Neural cell (in vitro differentiated cells): ENCODE measurements around the gene GPR18. TPM values are rescaled to one million over a fixed set of nuclear protein-coding genes. Genes with fewer than 3 reads are reported as not detected.

Experiments
- H2AFZ ChIP-seq: fragments of 200-600, 300-800 bp; sonication (generic), shearing (Covaris generic); 2 replicates; pipeline ENCODE4 v1.6.0; 2014; ENCODE audit warnings: low read depth, mild to moderate bottlenecking, antibody characterized with exemption, low read length, moderate library complexity
- H3F3A ChIP-seq: fragments of 200-600 bp; shearing (Covaris generic); 2 replicates; pipeline ENCODE4 v1.6.1; 2016; ENCODE audit warnings: mild to moderate bottlenecking, moderate library complexity, mixed read lengths, antibody characterized with exemption, low read length; ENCODE audit not compliant: insufficient read depth, poor library complexity, severe bottlenecking
- H3K27ac ChIP-seq: fragments of 200-600, 300-800 bp; sonication (generic), shearing (Covaris generic); 2 replicates; pipeline ENCODE4 v1.5.1; 2014; ENCODE audit warnings: mild to moderate bottlenecking, low read length, moderate library complexity
- H3K27me3 ChIP-seq: fragments of 300-800, 200-600 bp; sonication (generic), shearing (Covaris generic); 2 replicates; pipeline ENCODE4 v1.6.0; 2014; ENCODE audit warnings: mild to moderate bottlenecking, low read depth, low read length, moderate library complexity; ENCODE audit not compliant: insufficient read depth
- H3K36me3 ChIP-seq: fragments of 300-800, 200-600 bp; sonication (generic), shearing (Covaris generic); 2 replicates; pipeline ENCODE4 v1.5.1; 2014; ENCODE audit warnings: mild to moderate bottlenecking, antibody characterized with exemption, low read length, moderate library complexity; ENCODE audit not compliant: insufficient read depth
- H3K4me2 ChIP-seq: fragments of 300-800, 200-600 bp; sonication (generic), shearing (Covaris generic); 2 replicates; pipeline ENCODE4 v1.6.0; 2014; ENCODE audit warnings: mild to moderate bottlenecking, low read length
- H3K4me3 ChIP-seq: fragments of 300-800, 200-600 bp; sonication (generic), shearing (Covaris generic); 2 replicates; pipeline ENCODE4 v1.5.1; 2014; ENCODE audit warnings: mild to moderate bottlenecking, low read length, moderate library complexity
- H3K79me2 ChIP-seq: fragments of 200-600 bp; shearing (Covaris generic); replicated peaks from 2 replicates; pipeline ENCODE4 v1.6.0; 2014; ENCODE audit warnings: mild to moderate bottlenecking, low read length, moderate library complexity; ENCODE audit not compliant: insufficient read depth
- H3K9ac ChIP-seq: fragments of 300-800, 200-600 bp; sonication (generic), shearing (Covaris generic); 2 replicates; pipeline ENCODE4 v1.6.1; 2016; ENCODE audit warnings: mild to moderate bottlenecking, low read length, mixed read lengths
- H3K9me2 ChIP-seq: fragments of 200-600 bp; shearing (Covaris generic); 2 replicates; pipeline ENCODE4 v1.6.1; 2016; ENCODE audit warnings: mild to moderate bottlenecking, low read length, mixed read lengths; ENCODE audit not compliant: insufficient read depth
- H3K9me3 ChIP-seq: fragments of 200-600, 300-800 bp; sonication (generic), shearing (Covaris generic); 2 replicates; pipeline ENCODE4 v1.6.1; 2016; ENCODE audit warnings: mild to moderate bottlenecking, mixed run types, low read length, moderate library complexity, mixed read lengths
- H4K20me1 ChIP-seq: fragments of 200-600 bp; shearing (Covaris generic); 2 replicates; pipeline ENCODE4 v1.6.1; 2016; ENCODE audit warnings: mild to moderate bottlenecking, mixed run types; ENCODE audit not compliant: insufficient read depth
- CTCF ChIP-seq: fragments of 450-650 bp; IDR thresholded peaks from 2 replicates; pipeline ENCODE4 v1.5.1; 2014; ENCODE audit warnings: antibody characterized with exemption, mild to moderate bottlenecking, moderate library complexity; ENCODE audit not compliant: poor library complexity, severe bottlenecking
- EP300 ChIP-seq: fragments of 450-650 bp; conservative IDR thresholded peaks from 2 replicates; pipeline ENCODE4 v1.6.1; 2014; ENCODE audit warnings: antibody characterized with exemption, mild to moderate bottlenecking, moderate library complexity; ENCODE audit not compliant: poor library complexity, severe bottlenecking
- EZH2 ChIP-seq: fragments of 200-600, 300-800 bp; shearing (Covaris generic), sonication (generic); IDR thresholded peaks from 2 replicates; pipeline ENCODE4 v1.6.1; 2014; ENCODE audit warnings: antibody characterized with exemption, low read length, borderline replicate concordance, mild to moderate bottlenecking; ENCODE audit not compliant: insufficient read depth, poor library complexity, severe bottlenecking
- MXI1 ChIP-seq: fragments of 450-650 bp; conservative IDR thresholded peaks from 2 replicates; pipeline ENCODE4 v1.6.1; 2014; ENCODE audit warnings: antibody characterized with exemption, mild to moderate bottlenecking; ENCODE audit not compliant: poor library complexity, severe bottlenecking
- POLR2AphosphoS5 ChIP-seq: IDR thresholded peaks from 2 replicates; pipeline ENCODE4 v1.6.1; 2012
- RAD21 ChIP-seq: fragments of 450-650 bp; conservative IDR thresholded peaks from 2 replicates; pipeline ENCODE4 v1.6.1; 2014; ENCODE audit warnings: antibody characterized with exemption, mild to moderate bottlenecking, moderate library complexity
- SMC3 ChIP-seq: fragments of 450-650 bp; conservative IDR thresholded peaks from 2 replicates; pipeline ENCODE4 v1.6.1; 2014; ENCODE audit warnings: antibody characterized with exemption, mild to moderate bottlenecking, moderate library complexity; ENCODE audit not compliant: poor library complexity
- TAF1 ChIP-seq: IDR thresholded peaks from 2 replicates; pipeline ENCODE4 v1.6.1; 2012; ENCODE audit warnings: low read depth
- polyA plus RNA-seq: library from polyadenylated mRNA; depleted of rRNA; stranded (reverse); fragments of >200 nt; gene quantifications from 2 replicates; pipeline ENCODE4 v1.2.3, GENCODE V29; 2014
- TF ChIP-seq, protein P1 (sequence below): IDR thresholded peaks from 2 replicates; pipeline ENCODE4 v1.6.1; 2012; ENCODE audit warnings: borderline replicate concordance

The GPR18 gene
- polyA plus RNA-seq, 1 donor from 2014 or later: not detected

GRCh38 chr13:99265821-99266426 is 7.7 kb upstream of the GPR18 start:
- H4K20me1 ChIP-seq: no peaks in the 10 kb centered on the region
- no peaks in the 10 kb centered on the region for H3K9me3 ChIP-seq
- H2AFZ ChIP-seq: no peak overlapping the region
- H3K27me3 ChIP-seq: no peaks in the 10 kb centered on the region
- no peaks in the 10 kb centered on the region for H3K79me2 ChIP-seq
- no peak overlapping the region for H3K4me3 ChIP-seq
- no peak overlapping the region for H3K4me2 ChIP-seq
- H3K36me3 ChIP-seq: no peaks in the 10 kb centered on the region
- no peak overlapping the region for H3K27ac ChIP-seq
- no peak overlapping the region for H3K9ac ChIP-seq
- no peak for TF ChIP-seq TAF1
- TF ChIP-seq EZH2: no peak
- peak; percentile 76 for TF ChIP-seq RAD21
- TF ChIP-seq, protein P1, sequence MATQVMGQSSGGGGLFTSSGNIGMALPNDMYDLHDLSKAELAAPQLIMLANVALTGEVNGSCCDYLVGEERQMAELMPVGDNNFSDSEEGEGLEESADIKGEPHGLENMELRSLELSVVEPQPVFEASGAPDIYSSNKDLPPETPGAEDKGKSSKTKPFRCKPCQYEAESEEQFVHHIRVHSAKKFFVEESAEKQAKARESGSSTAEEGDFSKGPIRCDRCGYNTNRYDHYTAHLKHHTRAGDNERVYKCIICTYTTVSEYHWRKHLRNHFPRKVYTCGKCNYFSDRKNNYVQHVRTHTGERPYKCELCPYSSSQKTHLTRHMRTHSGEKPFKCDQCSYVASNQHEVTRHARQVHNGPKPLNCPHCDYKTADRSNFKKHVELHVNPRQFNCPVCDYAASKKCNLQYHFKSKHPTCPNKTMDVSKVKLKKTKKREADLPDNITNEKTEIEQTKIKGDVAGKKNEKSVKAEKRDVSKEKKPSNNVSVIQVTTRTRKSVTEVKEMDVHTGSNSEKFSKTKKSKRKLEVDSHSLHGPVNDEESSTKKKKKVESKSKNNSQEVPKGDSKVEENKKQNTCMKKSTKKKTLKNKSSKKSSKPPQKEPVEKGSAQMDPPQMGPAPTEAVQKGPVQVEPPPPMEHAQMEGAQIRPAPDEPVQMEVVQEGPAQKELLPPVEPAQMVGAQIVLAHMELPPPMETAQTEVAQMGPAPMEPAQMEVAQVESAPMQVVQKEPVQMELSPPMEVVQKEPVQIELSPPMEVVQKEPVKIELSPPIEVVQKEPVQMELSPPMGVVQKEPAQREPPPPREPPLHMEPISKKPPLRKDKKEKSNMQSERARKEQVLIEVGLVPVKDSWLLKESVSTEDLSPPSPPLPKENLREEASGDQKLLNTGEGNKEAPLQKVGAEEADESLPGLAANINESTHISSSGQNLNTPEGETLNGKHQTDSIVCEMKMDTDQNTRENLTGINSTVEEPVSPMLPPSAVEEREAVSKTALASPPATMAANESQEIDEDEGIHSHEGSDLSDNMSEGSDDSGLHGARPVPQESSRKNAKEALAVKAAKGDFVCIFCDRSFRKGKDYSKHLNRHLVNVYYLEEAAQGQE: no peak
- TF ChIP-seq POLR2AphosphoS5: no peak
- TF ChIP-seq SMC3: peak; percentile 66
- peak; percentile 68 for TF ChIP-seq CTCF
- TF ChIP-seq EP300: no peak
- TF ChIP-seq MXI1: no peak
- H3F3A ChIP-seq: no peaks in the 10 kb centered on the region
- no peaks in the 10 kb centered on the region for H3K9me2 ChIP-seq

DNA sequence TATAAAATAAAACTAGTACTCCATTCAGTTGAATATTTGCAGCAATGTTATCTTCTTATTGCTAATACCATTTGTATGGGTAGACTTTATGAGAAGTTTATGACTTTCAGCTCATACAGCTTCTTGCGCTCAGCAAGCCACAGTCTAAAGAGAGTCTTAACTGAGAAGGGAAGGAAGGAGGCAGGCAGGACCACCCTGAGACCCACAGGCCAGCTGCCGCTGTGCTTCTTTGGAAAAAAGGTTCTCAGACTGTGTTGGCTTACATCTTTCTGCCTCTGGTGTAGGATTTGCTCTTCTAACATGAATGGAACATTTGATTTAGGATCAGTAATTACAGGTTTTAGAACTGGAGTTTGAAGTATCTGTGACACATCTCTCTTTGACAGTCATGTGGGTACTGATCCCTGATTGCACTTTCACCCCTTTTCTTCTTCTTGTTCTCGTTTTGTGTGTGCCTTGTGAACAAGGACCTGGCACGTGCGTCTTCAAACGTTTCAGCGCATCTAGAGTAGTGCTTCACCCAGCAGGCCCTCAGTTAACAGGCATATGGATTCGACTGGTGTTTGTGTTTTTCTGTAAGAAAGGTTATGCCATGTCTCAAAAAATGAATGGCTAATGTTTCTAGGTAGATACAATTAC is 7.1 kb upstream of the GPR18 start:
- H3K9ac ChIP-seq: no peak overlapping the region
- H3K36me3 ChIP-seq: no peaks in the 10 kb centered on the region
- H3F3A ChIP-seq: no peaks in the 10 kb centered on the region
- no peaks in the 10 kb centered on the region for H3K9me2 ChIP-seq
- no peaks in the 10 kb centered on the region for H3K9me3 ChIP-seq
- no peak overlapping the region for H2AFZ ChIP-seq
- no peaks in the 10 kb centered on the region for H3K27me3 ChIP-seq
- H3K79me2 ChIP-seq: no peaks in the 10 kb centered on the region
- no peak overlapping the region for H3K4me3 ChIP-seq
- no peak overlapping the region for H3K4me2 ChIP-seq
- no peaks in the 10 kb centered on the region for H4K20me1 ChIP-seq
- H3K27ac ChIP-seq: no peak overlapping the region
- no peak for TF ChIP-seq POLR2AphosphoS5
- no peak for TF ChIP-seq EP300
- no peak for TF ChIP-seq MXI1
- no peak for TF ChIP-seq RAD21
- TF ChIP-seq CTCF: no peak
- no peak for TF ChIP-seq EZH2
- TF ChIP-seq TAF1: no peak
- TF ChIP-seq, protein P1: no peak
- no peak for TF ChIP-seq SMC3
